Retinal pigment epithelial cell (primary cell): ENCODE results near the gene AKAP6.

Source experiments
- DNase-seq: peaks from one replicate; pipeline ENCODE4 v3.0.0-alpha.2; 2010; ENCODE audit warnings: low read depth
- H3K4me3 ChIP-seq: 2 replicates; pipeline ENCODE4 v1.5.1; 2011; ENCODE audit warnings: mild to moderate bottlenecking, low read length, control low read depth, moderate library complexity
- TF ChIP-seq, protein P1 (sequence below): conservative IDR thresholded peaks from 2 replicates; pipeline ENCODE4 v1.5.1; 2011; ENCODE audit warnings: low read depth, low read length, control low read depth, inconsistent platforms

Gene AKAP6

DNA sequence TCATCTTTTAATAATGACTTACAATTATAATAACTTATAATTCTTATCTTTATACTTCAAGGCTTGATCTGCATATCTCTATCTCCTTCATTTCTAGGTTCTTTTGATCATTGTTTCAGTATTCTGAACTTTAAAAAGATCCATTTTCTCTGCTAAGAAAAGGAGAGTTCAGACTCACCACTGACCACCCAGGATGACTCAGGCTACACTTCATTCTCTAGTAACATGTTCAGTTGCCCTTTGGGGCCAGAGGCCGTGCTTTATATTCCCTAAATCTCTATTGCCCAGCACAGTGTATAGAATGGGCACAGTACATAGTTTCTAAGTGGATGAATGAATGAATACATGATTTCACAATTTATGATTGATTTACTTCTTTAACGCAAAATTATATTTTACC lies 268.7 kb downstream of the AKAP6 start:
- no peak for DNase-seq
- TF ChIP-seq, protein P1, sequence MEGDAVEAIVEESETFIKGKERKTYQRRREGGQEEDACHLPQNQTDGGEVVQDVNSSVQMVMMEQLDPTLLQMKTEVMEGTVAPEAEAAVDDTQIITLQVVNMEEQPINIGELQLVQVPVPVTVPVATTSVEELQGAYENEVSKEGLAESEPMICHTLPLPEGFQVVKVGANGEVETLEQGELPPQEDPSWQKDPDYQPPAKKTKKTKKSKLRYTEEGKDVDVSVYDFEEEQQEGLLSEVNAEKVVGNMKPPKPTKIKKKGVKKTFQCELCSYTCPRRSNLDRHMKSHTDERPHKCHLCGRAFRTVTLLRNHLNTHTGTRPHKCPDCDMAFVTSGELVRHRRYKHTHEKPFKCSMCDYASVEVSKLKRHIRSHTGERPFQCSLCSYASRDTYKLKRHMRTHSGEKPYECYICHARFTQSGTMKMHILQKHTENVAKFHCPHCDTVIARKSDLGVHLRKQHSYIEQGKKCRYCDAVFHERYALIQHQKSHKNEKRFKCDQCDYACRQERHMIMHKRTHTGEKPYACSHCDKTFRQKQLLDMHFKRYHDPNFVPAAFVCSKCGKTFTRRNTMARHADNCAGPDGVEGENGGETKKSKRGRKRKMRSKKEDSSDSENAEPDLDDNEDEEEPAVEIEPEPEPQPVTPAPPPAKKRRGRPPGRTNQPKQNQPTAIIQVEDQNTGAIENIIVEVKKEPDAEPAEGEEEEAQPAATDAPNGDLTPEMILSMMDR, result no peak
- no peak overlapping the region for H3K4me3 ChIP-seq

DNA sequence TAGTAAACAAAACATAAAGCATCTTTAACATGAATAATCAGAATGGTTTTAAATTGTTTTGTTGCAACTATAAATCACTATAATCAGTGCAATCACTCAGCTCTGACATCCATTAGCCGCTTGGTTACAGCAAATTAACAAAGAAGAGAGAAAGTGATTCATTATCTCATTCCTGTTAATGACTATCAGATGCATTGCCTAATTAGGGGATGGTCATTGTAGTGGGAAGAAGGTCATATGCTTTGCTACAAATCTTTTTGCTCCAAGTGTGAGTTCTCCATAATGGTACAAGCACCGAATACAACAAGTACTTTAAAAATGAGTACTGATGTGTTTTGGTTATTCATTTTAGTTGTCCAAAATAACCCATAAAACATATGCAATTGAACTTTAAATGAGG lies 272.0 kb downstream of the AKAP6 start:
- TF ChIP-seq, protein P1, result no peak
- DNase-seq, result no peak
- no peak overlapping the region for H3K4me3 ChIP-seq

DNA sequence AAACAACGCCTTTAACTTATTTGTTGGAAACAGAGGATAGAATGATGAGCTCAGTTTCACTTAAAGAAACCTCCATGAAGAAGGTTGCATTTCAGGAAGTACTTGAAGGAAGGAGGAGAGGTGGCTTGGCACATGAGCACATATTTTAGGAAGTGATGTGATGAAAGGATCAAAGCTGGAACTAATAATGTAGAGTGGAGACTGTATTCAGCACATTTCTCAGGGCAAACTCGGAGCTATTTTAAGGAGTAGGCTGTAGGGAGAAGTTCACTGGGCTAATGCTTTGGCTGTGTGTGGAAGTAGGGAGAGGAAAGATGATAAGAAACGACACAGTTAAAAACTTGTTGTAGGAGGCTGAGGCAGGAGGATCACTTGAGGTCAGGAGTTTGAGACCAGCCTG lies 272.8 kb downstream of the AKAP6 start:
- no peak for DNase-seq
- TF ChIP-seq, protein P1, result no peak
- H3K4me3 ChIP-seq, result no peak overlapping the region

DNA sequence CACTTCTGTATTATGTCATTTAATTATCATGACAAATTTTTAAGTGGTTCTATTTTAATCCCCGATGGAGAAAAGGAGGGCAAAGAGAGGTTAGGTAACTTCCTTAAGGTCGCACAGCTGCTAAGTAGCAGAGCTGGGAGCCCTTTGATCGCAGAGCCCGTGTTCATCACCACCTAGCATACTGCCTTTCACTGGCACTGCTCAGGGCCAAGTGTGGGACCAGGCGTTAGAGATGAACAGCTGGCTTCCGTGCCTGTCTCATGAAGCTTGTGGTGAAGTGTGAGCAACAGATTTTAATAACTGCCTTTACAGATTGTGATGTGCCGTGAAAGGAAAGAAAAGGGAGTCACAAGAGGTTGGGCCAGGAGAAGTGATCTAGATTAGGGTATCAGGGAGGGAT lies 273.6 kb downstream of the AKAP6 start:
- no peak overlapping the region for H3K4me3 ChIP-seq
- no peak for DNase-seq
- TF ChIP-seq, protein P1, result no peak

DNA sequence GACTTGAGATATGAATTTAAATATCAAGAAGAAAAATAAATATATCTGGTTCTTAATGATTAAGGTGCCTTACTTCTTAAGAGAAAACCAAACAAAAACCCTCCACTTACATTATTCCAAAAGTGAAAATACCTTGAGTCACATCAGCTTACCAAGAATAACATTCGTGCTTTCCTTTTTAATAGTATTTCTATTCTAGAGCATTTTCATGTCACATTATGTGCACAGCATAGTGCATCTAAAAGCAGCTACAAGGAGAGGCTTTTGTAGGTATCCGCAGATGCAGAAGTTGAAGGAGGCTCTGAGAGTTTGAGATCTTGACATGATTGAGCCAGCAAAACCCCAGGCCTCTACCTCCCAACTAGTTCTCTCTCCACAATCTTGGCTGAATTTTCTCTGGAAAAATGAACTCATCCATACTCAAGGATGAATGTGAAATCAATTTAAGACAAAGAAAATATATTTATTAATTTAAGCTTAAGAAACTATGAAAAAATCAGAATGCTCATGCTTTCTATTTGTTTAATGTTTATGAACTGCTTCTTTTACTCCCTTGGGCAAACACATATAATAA lies 275.0 kb downstream of the AKAP6 start:
- TF ChIP-seq, protein P1, result no peak
- H3K4me3 ChIP-seq, result no peak overlapping the region
- no peak for DNase-seq

DNA sequence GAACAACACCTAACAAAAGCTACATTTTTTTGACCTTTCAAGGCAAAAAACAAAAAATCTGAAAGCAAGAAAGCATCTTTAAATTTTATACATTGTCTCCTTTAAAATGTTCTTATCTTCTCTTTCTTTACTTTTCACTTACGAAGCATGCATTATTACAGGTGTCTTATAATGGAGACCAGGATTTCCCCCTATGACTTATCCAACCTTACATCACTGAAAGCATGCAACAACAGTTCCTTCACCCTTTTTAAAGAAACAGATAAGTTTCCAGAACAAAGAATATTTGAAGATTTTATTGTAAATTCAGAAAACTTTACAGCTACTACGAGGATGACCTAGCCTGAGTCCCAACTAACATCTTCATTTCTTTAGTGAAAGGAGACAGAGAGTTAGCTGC lies 277.2 kb downstream of the AKAP6 start:
- no peak overlapping the region for H3K4me3 ChIP-seq
- no peak for DNase-seq
- TF ChIP-seq, protein P1, result no peak

DNA sequence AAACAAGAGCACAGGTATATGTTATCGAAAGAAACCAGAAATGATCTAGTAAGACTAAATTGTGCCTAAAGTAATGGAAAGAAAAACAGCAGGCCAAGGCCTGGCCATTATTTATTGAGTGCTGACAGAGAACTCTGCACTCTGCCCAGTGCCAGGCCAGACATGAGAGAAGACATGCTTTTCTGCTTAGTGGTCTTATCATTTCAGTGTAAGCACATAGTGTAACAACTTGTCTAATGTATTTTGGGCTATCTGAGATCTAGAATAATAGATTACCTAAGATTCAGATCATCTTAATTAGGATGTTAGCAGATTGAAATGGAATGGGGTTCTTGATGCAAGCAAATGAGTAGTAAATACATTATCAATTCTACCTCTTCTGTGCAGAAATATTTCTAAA lies 278.3 kb downstream of the AKAP6 start:
- no peak overlapping the region for H3K4me3 ChIP-seq
- TF ChIP-seq, protein P1, result no peak
- DNase-seq, result no peak
